SU-DHL-6 (cell line): Measurements from ENCODE around the gene NLRP1.

ENCODE experiments used
- EZH2phosphoT487 ChIP-seq: fragments of 200-600 bp; sonication (generic), shearing (Covaris generic); conservative IDR thresholded peaks from 2 replicates; pipeline ENCODE4 v1.6.1; 2018; ENCODE audit warnings: mild to moderate bottlenecking, antibody characterized with exemption, low read length, moderate library complexity, mixed read lengths
- TF ChIP-seq, protein P1 (sequence below): fragments of 200-600 bp; sonication (generic); IDR thresholded peaks from one replicate; pipeline ENCODE4 v1.5.1; 2017; ENCODE audit warnings: antibody characterized with exemption, mild to moderate bottlenecking, low read length, moderate library complexity; ENCODE audit not compliant: insufficient read depth, poor library complexity, severe bottlenecking

DNA sequence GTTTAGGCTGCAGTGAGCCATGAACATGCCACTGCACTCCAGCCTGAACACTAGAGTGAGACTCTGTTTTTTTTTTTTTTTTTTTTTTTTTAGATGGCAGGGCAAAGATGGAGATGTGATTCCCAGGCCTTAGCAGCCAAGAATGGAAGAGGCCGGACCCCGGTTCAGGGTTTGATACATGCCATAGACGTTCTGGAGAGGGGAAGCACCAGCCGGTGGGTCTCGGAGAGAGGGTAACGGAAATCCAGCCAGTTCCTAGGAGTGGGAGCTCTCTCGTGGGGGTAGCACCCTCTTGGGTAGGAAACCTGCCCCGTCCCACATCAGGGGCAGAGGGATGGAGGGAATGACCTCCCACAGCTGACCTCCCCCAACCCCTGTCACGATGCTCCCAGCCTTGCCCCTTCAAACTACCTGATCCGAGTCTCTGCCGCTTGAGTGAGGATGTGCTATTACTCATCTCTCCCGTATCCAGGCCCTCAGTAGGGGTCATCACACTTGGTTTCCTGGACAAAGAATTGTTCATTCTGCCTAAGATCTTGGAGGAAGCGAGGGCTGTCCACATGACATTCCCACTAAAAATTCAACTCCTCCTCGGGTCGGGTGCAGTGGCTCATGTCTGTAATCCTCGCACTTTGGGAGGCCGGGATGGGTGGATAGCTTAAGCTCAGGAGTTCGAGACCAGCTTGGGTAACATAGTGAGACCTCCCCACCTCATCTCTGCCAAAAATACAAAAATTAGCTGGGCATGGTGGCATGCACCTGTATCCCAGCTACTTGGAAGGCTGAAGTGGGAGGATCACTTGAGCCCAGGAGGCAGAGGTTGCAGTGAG, 50.6 kb downstream of the NLRP1 start:
- TF ChIP-seq, protein P1, sequence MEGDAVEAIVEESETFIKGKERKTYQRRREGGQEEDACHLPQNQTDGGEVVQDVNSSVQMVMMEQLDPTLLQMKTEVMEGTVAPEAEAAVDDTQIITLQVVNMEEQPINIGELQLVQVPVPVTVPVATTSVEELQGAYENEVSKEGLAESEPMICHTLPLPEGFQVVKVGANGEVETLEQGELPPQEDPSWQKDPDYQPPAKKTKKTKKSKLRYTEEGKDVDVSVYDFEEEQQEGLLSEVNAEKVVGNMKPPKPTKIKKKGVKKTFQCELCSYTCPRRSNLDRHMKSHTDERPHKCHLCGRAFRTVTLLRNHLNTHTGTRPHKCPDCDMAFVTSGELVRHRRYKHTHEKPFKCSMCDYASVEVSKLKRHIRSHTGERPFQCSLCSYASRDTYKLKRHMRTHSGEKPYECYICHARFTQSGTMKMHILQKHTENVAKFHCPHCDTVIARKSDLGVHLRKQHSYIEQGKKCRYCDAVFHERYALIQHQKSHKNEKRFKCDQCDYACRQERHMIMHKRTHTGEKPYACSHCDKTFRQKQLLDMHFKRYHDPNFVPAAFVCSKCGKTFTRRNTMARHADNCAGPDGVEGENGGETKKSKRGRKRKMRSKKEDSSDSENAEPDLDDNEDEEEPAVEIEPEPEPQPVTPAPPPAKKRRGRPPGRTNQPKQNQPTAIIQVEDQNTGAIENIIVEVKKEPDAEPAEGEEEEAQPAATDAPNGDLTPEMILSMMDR = no peak
- TF ChIP-seq EZH2phosphoT487 = no peak
